ENCODE data around the gene RAD51B.

The RAD51B gene

DNA sequence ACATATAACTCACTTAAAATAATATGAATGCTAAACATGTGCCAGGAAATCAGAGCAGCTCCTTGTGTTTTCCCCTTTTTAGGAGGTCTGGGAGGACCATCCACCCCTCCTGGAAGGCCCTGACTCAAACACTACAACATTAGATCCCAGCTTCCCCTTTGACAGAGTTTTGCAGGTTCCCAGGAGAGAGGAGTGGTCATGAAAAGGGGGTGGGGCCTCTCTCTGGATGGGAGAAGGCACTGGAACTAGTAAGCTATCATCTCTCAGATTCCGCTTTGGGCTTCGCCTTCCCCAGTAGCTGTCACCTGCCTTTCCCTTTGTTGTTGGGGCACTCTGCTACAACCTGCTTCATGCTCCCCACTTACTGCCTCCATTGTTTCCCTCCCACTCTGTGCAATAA is 824.1 kb downstream of the RAD51B start:
- H3K4me3 ChIP-seq (ENCODE audit: low read depth, low read length): no peak overlapping the region
- TF ChIP-seq, protein P1, sequence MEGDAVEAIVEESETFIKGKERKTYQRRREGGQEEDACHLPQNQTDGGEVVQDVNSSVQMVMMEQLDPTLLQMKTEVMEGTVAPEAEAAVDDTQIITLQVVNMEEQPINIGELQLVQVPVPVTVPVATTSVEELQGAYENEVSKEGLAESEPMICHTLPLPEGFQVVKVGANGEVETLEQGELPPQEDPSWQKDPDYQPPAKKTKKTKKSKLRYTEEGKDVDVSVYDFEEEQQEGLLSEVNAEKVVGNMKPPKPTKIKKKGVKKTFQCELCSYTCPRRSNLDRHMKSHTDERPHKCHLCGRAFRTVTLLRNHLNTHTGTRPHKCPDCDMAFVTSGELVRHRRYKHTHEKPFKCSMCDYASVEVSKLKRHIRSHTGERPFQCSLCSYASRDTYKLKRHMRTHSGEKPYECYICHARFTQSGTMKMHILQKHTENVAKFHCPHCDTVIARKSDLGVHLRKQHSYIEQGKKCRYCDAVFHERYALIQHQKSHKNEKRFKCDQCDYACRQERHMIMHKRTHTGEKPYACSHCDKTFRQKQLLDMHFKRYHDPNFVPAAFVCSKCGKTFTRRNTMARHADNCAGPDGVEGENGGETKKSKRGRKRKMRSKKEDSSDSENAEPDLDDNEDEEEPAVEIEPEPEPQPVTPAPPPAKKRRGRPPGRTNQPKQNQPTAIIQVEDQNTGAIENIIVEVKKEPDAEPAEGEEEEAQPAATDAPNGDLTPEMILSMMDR (IDR thresholded peaks at IDR 0.05; ENCODE audit: low read depth, low read length): no peak

GRCh38 chr14:68644101-68644500 is 824.5 kb downstream of the RAD51B start:
- TF ChIP-seq, protein P1 (IDR thresholded peaks at IDR 0.05; ENCODE audit: low read depth, low read length): no peak
- no peak overlapping the region for H3K4me3 ChIP-seq (ENCODE audit: low read depth, low read length)

- TF ChIP-seq, protein P1 (IDR thresholded peaks at IDR 0.05; ENCODE audit: low read depth, low read length): no peak
Measured at GRCh38 chr14:68645371-68645770, 825.8 kb downstream of the RAD51B start.

DNA sequence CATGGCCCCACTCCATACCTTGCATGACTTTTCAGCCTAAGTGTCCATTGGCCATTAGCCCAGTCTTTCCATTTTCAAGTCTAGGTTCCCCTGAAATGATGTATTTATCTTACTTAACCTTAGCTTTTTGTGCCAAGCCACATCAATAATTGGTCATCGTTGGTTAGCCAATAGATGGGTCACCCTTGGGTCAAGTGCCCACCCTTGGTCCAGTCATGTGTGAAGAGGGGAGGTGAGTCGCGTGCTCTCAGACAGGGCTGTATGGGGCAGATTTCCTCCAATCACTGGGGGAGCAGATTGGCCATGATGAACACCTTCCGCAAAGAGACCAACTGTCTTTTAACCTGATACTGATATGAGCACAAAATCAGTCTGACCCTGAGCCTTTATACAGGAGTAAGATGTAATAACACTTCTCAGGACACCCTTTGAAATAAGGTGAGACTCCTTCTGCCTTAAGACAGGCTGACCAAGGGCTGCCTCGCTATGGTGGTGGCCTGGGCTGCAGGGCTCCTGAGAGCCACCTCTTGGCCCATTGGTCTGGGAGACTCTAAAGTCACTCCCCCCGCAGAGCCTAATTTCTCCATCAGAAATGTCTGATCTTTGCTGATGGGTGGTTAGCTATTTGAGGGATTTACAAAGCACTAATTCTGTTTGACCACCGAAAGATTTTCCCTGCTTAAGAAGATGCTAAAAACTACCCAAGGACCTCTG is 830.1 kb downstream of the RAD51B start:
- H3K4me3 ChIP-seq (ENCODE audit: low read depth, low read length): no peak overlapping the region
- TF ChIP-seq, protein P1 (IDR thresholded peaks at IDR 0.05; ENCODE audit: low read depth, low read length): no peak

More at GRCh38 chr14:68645371-68645770, 825.8 kb downstream of the RAD51B start:
- H3K4me3 ChIP-seq (ENCODE audit: low read depth, low read length): no peak overlapping the region

- TF ChIP-seq, protein P1 (IDR thresholded peaks at IDR 0.05; ENCODE audit: low read depth, low read length): no peak
Measured at GRCh38 chr14:68650404-68650994, 830.9 kb downstream of the RAD51B start.

DNA sequence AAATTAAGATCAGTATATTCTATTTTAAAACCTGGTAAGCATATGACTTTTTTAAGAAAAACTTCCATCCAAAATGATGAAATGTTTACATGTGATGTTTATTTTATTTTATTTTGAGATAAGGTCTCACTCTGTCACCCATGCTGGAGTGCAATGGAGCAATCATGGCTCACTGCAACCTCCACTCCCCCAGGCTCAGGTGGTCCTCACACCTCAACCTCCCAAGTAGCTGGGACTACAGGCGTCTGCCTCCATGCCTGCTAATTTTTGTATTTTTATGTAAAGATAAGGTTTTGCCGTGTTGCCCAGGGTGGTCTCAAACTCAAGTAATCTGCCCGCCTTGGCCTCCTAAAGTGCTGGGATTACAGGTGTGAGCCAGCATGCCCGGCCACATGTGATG is 831.5 kb downstream of the RAD51B start:
- H3K4me3 ChIP-seq (ENCODE audit: low read depth, low read length): no peak overlapping the region

More at GRCh38 chr14:68650404-68650994, 830.9 kb downstream of the RAD51B start:
- no peak overlapping the region for H3K4me3 ChIP-seq (ENCODE audit: low read depth, low read length)

More for the DNA sequence above, 831.5 kb downstream of the RAD51B start:
- TF ChIP-seq, protein P1 (IDR thresholded peaks at IDR 0.05; ENCODE audit: low read depth, low read length): no peak
